Measurements from ENCODE around the gene ARHGEF3.

The ARHGEF3 gene

DNA sequence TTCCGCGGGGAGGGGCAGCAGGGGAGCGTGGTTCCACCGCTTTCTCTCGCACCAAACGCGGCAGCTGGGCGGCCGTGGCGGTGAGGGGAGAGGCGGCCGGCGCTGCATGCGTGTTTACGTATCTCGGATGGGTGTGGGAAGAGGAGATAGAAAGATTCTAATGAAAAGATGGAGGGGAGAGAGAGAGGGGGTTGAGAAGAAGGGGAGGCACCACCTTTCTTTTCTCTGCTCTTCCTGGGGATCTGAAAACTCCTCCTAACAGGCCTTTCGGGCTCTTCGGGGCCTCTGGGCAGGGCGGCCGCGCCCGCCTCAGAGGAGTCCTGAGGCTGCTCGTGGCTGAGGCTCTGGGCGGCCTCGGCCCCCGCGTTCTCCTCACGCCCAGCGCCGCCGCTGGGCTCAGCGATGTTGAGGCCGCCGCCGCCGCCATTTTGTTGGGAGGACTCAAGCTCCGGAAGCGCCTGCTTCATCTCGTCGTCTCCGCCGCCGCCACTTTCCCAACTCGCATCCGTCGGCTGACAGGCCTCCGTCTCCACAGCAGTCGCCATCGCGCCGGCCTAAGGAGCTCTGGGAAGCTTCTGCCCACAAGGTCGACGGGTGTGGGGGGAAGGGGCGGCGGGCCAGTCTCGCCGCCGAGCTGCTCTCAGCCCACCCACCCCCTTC, 119.2 kb downstream of the ARHGEF3 start (continued):
- TF ChIP-seq ZNF777 (tag by site-specific recombination; IDR thresholded peaks at IDR 0.05; ENCODE audit: borderline replicate concordance) (0 out of 2 replicates have a peak, but pooled peaks have one; percentile 12), ZBTB8A (tag by site-specific recombination; IDR thresholded peaks at IDR 0.05) (no peak), ZNF791 (tag by site-specific recombination; IDR thresholded peaks at IDR 0.05) (no peak), MYNN (tag by site-specific recombination; IDR thresholded peaks at IDR 0.05; ENCODE audit: borderline replicate concordance) (no peak), ZNF37A (tag by site-specific recombination; IDR thresholded peaks at IDR 0.05) (no peak), EGR2 (tag by site-specific recombination; IDR thresholded peaks at IDR 0.05; ENCODE audit: low read depth) (no peak), ZNF830 (tag by site-specific recombination; IDR thresholded peaks at IDR 0.05; ENCODE audit: low read depth) (no peak), ZNF600 (tag by site-specific recombination; IDR thresholded peaks at IDR 0.05) (no peak), ZNF292 (tag by site-specific recombination; IDR thresholded peaks at IDR 0.05; ENCODE audit: borderline replicate concordance, low read depth) (no peak), YY1 (tag by site-specific recombination; IDR thresholded peaks at IDR 0.05) (peak; percentile 89), ZFHX2 (tag by site-specific recombination; conservative IDR thresholded peaks at IDR 0.05) (peak; percentile 39; the same call in 1 of the 2 replicates), TCF7L2 (IDR thresholded peaks at IDR 0.05; ENCODE audit: borderline replicate concordance, low read depth, low read length) (no peak), ZNF138 (tag by site-specific recombination; IDR thresholded peaks at IDR 0.05; ENCODE audit: borderline replicate concordance) (no peak), ZNF747 (tag by site-specific recombination; IDR thresholded peaks at IDR 0.05) (no peak), SCRT2 (tag by site-specific recombination; IDR thresholded peaks at IDR 0.05) (no peak), ZNF341 (tag by site-specific recombination; IDR thresholded peaks at IDR 0.05; ENCODE audit: low read depth) (peak; percentile 45; the same call in 1 of the 2 replicates), GLIS1 (tag by site-specific recombination; IDR thresholded peaks at IDR 0.05) (no peak), WT1 (tag by site-specific recombination; IDR thresholded peaks at IDR 0.05) (no peak), KLF16 (tag by site-specific recombination; IDR thresholded peaks at IDR 0.05) (peak; percentile 41; the same call in 1 of the 2 replicates), YY2 (tag by site-specific recombination; IDR thresholded peaks at IDR 0.05) (peak; percentile 74), SP3 (tag by site-specific recombination; IDR thresholded peaks at IDR 0.05) (no peak), ZNF114 (tag by site-specific recombination; IDR thresholded peaks at IDR 0.05) (no peak), SP2 (tag by site-specific recombination; IDR thresholded peaks at IDR 0.05) (0 out of 2 replicates have a peak, but pooled peaks have one; percentile 8), ZNF366 (tag by site-specific recombination; conservative IDR thresholded peaks at IDR 0.05) (peak; percentile 41), ZNF501 (tag by site-specific recombination; IDR thresholded peaks at IDR 0.05) (no peak)
- TF ChIP-seq, protein P1, sequence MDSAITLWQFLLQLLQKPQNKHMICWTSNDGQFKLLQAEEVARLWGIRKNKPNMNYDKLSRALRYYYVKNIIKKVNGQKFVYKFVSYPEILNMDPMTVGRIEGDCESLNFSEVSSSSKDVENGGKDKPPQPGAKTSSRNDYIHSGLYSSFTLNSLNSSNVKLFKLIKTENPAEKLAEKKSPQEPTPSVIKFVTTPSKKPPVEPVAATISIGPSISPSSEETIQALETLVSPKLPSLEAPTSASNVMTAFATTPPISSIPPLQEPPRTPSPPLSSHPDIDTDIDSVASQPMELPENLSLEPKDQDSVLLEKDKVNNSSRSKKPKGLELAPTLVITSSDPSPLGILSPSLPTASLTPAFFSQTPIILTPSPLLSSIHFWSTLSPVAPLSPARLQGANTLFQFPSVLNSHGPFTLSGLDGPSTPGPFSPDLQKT (IDR thresholded peaks at IDR 0.05; ENCODE audit: borderline replicate concordance, low read depth, low read length), result no peak
- TF ChIP-seq, protein P2, sequence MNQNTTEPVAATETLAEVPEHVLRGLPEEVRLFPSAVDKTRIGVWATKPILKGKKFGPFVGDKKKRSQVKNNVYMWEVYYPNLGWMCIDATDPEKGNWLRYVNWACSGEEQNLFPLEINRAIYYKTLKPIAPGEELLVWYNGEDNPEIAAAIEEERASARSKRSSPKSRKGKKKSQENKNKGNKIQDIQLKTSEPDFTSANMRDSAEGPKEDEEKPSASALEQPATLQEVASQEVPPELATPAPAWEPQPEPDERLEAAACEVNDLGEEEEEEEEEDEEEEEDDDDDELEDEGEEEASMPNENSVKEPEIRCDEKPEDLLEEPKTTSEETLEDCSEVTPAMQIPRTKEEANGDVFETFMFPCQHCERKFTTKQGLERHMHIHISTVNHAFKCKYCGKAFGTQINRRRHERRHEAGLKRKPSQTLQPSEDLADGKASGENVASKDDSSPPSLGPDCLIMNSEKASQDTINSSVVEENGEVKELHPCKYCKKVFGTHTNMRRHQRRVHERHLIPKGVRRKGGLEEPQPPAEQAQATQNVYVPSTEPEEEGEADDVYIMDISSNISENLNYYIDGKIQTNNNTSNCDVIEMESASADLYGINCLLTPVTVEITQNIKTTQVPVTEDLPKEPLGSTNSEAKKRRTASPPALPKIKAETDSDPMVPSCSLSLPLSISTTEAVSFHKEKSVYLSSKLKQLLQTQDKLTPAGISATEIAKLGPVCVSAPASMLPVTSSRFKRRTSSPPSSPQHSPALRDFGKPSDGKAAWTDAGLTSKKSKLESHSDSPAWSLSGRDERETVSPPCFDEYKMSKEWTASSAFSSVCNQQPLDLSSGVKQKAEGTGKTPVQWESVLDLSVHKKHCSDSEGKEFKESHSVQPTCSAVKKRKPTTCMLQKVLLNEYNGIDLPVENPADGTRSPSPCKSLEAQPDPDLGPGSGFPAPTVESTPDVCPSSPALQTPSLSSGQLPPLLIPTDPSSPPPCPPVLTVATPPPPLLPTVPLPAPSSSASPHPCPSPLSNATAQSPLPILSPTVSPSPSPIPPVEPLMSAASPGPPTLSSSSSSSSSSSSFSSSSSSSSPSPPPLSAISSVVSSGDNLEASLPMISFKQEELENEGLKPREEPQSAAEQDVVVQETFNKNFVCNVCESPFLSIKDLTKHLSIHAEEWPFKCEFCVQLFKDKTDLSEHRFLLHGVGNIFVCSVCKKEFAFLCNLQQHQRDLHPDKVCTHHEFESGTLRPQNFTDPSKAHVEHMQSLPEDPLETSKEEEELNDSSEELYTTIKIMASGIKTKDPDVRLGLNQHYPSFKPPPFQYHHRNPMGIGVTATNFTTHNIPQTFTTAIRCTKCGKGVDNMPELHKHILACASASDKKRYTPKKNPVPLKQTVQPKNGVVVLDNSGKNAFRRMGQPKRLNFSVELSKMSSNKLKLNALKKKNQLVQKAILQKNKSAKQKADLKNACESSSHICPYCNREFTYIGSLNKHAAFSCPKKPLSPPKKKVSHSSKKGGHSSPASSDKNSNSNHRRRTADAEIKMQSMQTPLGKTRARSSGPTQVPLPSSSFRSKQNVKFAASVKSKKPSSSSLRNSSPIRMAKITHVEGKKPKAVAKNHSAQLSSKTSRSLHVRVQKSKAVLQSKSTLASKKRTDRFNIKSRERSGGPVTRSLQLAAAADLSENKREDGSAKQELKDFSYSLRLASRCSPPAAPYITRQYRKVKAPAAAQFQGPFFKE (tag by site-specific recombination; IDR thresholded peaks at IDR 0.05; ENCODE audit: borderline replicate concordance), result no peak
- TF ChIP-seq, protein P3, sequence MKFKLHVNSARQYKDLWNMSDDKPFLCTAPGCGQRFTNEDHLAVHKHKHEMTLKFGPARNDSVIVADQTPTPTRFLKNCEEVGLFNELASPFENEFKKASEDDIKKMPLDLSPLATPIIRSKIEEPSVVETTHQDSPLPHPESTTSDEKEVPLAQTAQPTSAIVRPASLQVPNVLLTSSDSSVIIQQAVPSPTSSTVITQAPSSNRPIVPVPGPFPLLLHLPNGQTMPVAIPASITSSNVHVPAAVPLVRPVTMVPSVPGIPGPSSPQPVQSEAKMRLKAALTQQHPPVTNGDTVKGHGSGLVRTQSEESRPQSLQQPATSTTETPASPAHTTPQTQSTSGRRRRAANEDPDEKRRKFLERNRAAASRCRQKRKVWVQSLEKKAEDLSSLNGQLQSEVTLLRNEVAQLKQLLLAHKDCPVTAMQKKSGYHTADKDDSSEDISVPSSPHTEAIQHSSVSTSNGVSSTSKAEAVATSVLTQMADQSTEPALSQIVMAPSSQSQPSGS (tag by site-specific recombination; IDR thresholded peaks at IDR 0.05; ENCODE audit: low read depth), result no peak
- TF ChIP-seq, protein P4, sequence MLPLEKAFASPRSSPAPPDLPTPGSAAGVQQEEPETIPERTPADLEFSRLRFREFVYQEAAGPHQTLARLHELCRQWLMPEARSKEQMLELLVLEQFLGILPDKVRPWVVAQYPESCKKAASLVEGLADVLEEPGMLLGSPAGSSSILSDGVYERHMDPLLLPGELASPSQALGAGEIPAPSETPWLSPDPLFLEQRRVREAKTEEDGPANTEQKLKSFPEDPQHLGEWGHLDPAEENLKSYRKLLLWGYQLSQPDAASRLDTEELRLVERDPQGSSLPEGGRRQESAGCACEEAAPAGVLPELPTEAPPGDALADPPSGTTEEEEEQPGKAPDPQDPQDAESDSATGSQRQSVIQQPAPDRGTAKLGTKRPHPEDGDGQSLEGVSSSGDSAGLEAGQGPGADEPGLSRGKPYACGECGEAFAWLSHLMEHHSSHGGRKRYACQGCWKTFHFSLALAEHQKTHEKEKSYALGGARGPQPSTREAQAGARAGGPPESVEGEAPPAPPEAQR (tag by site-specific recombination; IDR thresholded peaks at IDR 0.05), result no peak
- TF ChIP-seq, protein P5, sequence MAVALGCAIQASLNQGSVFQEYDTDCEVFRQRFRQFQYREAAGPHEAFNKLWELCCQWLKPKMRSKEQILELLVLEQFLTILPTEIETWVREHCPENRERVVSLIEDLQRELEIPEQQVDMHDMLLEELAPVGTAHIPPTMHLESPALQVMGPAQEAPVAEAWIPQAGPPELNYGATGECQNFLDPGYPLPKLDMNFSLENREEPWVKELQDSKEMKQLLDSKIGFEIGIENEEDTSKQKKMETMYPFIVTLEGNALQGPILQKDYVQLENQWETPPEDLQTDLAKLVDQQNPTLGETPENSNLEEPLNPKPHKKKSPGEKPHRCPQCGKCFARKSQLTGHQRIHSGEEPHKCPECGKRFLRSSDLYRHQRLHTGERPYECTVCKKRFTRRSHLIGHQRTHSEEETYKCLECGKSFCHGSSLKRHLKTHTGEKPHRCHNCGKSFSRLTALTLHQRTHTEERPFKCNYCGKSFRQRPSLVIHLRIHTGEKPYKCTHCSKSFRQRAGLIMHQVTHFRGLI (tag by site-specific recombination; IDR thresholded peaks at IDR 0.05), result 0 out of 2 replicates have a peak, but pooled peaks have one; percentile 36

Data from HEK293 (cell line).